Activated CD8-positive, alpha-beta memory T cell treated with anti-CD3 and anti-CD28 coated beads for 4 hours (primary cell): ENCODE results near the gene OR51S1.
"Not testable (repeated sequence)": the region's sequence is repeated elsewhere in the genome, so short reads cannot be mapped to it uniquely, and the experiment has no call there.

ENCODE experiments used
- DNase-seq, 2 donors: peaks; one replicate each; pipeline ENCODE4 v3.0.0-alpha.2; 2020; ENCODE audit warnings: low read depth in 2 of 2

Gene OR51S1

GRCh38 chr11:4848908-4849532 lies at the start of gene OR51S1:
OR51S1 (minus strand) TSS chr11:4849208; CDS start chr11:4849208, 0 bp downstream.
- no peak for DNase-seq

- no peak for DNase-seq
Observed at GRCh38 chr11:4891996-4892640, 43.1 kb upstream of the OR51S1 start.

GRCh38 chr11:4890279-4890678 lies 41.3 kb upstream of the OR51S1 start:
- DNase-seq, result no peak

GRCh38 chr11:4887591-4887990 lies 38.6 kb upstream of the OR51S1 start:
- DNase-seq, result no peak

- DNase-seq, result no peak
Observed at GRCh38 chr11:4886186-4886585, 37.2 kb upstream of the OR51S1 start.

- DNase-seq, result no peak
Observed at GRCh38 chr11:4884361-4884760, 35.4 kb upstream of the OR51S1 start.

- no peak for DNase-seq
Observed at GRCh38 chr11:4882543-4882942, 33.5 kb upstream of the OR51S1 start.

- no peak for DNase-seq
Observed at GRCh38 chr11:4881860-4882500, 33.0 kb upstream of the OR51S1 start, which contains the start of gene OR51T1. OR51T1 (plus strand) TSS chr11:4881900; CDS start chr11:4881900, 0 bp downstream.

GRCh38 chr11:4881188-4881587 lies 32.2 kb upstream of the OR51S1 start:
- DNase-seq, result no peak

GRCh38 chr11:4865855-4866254 lies 16.8 kb upstream of the OR51S1 start:
- no peak for DNase-seq

GRCh38 chr11:4863876-4864275 lies 14.9 kb upstream of the OR51S1 start:
- DNase-seq, result no peak

- no peak for DNase-seq
Observed at GRCh38 chr11:4862447-4863236, 13.6 kb upstream of the OR51S1 start.

GRCh38 chr11:4854286-4854685 lies 5.3 kb upstream of the OR51S1 start:
- DNase-seq, result not testable (repeated sequence)

GRCh38 chr11:4851033-4851432 lies 2.0 kb upstream of the OR51S1 start:
- DNase-seq, result no peak

GRCh38 chr11:4839851-4840549 lies 9.0 kb downstream of the OR51S1 start:
- no peak for DNase-seq

GRCh38 chr11:4830909-4831308 lies 18.1 kb downstream of the OR51S1 start:
- DNase-seq, result no peak

- no peak for DNase-seq
Observed at GRCh38 chr11:4830346-4830745, 18.7 kb downstream of the OR51S1 start.

GRCh38 chr11:4826425-4826824 lies 22.6 kb downstream of the OR51S1 start:
- DNase-seq, result no peak

GRCh38 chr11:4825132-4825531 lies 23.9 kb downstream of the OR51S1 start:
- no peak for DNase-seq

GRCh38 chr11:4821021-4821420 lies 28.0 kb downstream of the OR51S1 start, which contains the start of gene OR51F2:
OR51F2 (plus strand) TSS chr11:4821321; CDS start chr11:4821422, 101 bp downstream.
- no peak for DNase-seq

- DNase-seq, result no peak
Observed at GRCh38 chr11:4809246-4809645, 39.8 kb downstream of the OR51S1 start.
